Choroid plexus epithelial cell (primary cell): Measurements from ENCODE around the gene HARBI1.

Source experiments
- DNase-seq: peaks from one replicate; pipeline ENCODE4 v3.0.0-alpha.2; 2010; ENCODE audit warnings: low read depth
- H3K4me3 ChIP-seq: 2 replicates; pipeline ENCODE4 v1.5.1; 2011; ENCODE audit warnings: low read depth, mild to moderate bottlenecking, control low read depth, low read length, moderate library complexity
- TF ChIP-seq, protein P1 (sequence below): conservative IDR thresholded peaks from 2 replicates; pipeline ENCODE4 v1.5.1; 2011; ENCODE audit warnings: low read depth, mild to moderate bottlenecking, control low read depth, inconsistent platforms, low read length, moderate library complexity

The HARBI1 gene

DNA sequence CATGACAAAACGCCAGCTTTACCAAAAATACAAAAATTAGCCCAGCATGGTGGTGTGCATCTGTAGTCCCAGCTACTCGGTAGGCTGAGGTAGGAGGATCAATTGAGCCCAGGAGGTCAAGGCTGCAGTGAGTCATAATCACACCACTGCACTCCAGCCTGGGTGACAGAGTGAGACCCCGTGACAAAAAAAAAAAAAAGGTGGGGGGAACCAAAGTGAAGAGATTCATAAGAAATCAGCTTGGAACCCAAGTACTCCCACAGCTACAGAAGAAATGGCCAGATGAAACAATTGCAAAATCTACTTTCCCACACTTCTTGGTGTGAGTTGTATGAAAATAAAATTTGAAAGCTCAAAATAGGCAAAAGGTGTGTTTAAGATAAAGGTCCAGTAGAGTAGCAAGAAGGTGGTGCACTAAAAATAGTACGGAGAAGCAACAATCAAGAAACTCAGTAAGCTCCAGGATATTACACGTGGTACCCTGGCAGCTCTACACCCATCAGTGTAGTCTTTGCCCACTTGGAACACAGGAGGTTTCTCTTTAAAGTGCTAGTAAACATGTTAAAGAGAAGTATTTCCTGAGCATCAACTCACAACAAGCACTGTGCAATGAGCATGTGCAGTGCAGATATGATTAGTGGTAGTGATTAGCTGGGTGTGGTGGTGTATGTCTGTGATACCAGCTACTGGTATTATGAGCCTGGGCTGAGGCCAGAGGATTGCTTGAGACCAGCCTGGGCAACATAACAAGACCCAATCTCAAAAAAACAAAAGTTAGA, 5.3 kb downstream of the HARBI1 start:
- DNase-seq = no peak
- TF ChIP-seq, protein P1, sequence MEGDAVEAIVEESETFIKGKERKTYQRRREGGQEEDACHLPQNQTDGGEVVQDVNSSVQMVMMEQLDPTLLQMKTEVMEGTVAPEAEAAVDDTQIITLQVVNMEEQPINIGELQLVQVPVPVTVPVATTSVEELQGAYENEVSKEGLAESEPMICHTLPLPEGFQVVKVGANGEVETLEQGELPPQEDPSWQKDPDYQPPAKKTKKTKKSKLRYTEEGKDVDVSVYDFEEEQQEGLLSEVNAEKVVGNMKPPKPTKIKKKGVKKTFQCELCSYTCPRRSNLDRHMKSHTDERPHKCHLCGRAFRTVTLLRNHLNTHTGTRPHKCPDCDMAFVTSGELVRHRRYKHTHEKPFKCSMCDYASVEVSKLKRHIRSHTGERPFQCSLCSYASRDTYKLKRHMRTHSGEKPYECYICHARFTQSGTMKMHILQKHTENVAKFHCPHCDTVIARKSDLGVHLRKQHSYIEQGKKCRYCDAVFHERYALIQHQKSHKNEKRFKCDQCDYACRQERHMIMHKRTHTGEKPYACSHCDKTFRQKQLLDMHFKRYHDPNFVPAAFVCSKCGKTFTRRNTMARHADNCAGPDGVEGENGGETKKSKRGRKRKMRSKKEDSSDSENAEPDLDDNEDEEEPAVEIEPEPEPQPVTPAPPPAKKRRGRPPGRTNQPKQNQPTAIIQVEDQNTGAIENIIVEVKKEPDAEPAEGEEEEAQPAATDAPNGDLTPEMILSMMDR = no peak
- no peak overlapping the region for H3K4me3 ChIP-seq

DNA sequence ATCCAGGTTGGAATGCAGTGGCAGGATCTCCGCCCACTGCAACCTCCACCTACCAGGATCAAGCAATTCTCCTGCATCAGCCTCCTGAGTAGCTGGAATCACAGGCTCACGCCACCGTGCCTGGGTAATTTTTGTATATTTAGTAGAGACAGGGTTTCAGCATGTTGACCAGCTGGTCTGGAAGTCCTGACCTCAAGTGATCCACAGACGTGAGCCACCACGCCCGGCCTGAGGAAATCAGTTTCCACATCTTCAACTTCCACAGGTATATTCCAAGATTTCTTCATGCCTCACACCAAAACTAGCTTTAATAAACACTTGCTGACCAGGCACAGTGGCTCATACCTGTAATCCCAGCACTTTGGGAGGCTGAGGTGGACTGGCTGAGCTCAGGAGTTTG, 7.6 kb downstream of the HARBI1 start:
- TF ChIP-seq, protein P1 = no peak
- no peak for DNase-seq
- no peak overlapping the region for H3K4me3 ChIP-seq

DNA sequence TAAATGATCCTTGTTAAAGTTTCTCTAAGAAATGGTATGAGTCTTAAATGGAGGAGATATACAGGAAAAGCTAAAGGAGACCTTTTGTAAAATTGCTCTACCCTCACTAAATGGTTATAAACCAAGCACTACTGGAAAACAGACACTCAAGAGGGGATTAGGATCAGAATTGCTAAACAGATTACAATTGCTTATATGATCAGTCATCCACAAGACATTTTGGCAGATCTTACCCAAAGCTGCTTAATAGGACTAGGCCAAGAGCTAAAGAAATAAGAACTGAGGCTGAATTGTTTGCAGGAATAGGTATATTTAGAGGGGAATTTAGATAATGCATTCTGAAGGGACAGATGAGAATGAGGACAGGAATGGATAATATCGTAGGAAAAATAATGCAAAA, 9.5 kb downstream of the HARBI1 start:
- TF ChIP-seq, protein P1 = no peak
- DNase-seq = no peak
- no peak overlapping the region for H3K4me3 ChIP-seq

DNA sequence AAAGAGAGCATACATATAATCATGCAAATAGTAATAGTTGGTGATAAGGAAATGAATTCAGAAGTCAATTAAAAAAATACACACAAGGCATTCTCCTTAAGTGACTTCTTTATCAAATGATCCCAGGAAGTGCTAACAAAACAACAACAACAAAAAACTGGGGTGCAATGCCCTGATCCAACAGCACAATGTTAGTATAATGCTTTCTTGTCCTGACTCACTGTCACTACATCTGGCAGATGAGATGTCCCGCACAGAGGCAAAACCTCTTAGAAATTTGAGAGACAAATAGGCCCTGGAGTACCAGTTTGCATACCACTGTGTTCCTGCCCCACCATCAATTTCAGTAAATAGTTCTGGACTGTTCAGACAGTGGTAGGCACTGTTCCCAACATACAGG, 12.2 kb downstream of the HARBI1 start:
- no peak overlapping the region for H3K4me3 ChIP-seq
- no peak for DNase-seq
- TF ChIP-seq, protein P1 = no peak

DNA sequence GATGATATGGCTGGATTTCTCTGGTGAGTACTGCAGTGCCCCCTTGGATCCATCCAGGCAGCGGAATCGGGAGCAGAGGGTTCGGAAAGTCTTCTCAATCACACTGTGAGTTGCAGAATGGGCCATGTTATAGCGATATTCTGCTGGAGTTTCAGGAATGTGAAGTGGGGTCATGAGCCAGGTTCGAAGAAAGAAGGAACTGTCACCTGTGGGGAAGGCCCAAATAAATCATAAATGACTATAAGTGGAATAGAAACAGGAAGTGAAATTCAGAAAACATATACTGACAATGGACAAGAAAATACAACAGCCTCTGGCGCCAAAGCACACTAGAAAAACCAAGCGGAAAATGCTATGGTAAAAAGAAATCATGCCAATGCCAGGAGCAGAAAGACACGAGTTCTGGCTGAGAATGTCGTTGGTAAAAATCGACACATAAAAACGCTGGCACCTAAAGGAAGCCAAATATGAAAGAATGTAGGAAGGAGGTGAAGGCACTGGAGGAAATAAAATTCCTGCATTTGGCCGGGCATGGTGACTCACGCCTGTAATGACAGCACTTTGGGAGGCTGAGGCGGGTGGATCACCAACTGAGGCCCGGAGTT, 13.2 kb downstream of the HARBI1 start:
- DNase-seq = no peak
- H3K4me3 ChIP-seq = no peak overlapping the region
- TF ChIP-seq, protein P1 = no peak

DNA sequence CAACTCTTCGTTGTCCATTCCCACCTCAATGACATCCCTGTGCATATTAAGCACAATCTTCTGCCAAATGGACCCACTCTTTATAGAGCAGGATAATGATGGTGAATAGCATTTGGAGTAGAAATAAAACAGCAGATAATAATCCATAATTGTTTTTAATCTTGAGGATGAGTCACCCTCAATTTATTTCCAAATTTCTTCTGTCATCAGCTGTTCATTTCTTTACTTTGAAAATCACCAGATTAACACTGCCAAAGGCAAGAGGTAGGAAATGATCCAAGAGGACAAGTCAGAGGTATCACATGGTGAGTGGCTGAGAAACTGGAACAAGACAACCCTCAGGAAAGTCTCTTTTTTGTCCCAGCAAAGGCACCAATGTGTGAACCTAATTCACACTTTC, 15.9 kb downstream of the HARBI1 start:
- peak; percentile 25 for DNase-seq
- TF ChIP-seq, protein P1 = no peak
- H3K4me3 ChIP-seq = no peak overlapping the region
